ENCODE results near the gene SCN9A.

Gene SCN9A

DNA sequence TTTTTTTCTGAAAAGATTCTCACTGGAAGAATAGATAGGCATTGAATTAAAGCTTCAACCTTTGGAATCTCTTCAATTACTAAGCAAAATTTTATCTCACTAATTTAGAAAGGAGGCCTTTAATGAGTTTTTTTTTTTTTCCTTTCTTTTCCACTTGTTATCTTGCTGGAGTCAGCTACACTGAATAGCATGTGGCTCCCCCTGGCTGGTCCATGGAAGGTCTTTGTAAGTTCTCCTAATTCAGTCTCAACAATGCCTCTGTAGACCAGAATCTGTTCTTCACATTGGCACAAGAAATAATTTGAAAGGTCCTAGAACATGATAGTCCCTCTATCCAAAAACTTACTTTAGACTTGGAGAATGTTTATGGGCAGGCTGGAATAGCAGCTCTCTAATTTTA lies 223.7 kb downstream of the SCN9A start:
- TF ChIP-seq, protein P1, sequence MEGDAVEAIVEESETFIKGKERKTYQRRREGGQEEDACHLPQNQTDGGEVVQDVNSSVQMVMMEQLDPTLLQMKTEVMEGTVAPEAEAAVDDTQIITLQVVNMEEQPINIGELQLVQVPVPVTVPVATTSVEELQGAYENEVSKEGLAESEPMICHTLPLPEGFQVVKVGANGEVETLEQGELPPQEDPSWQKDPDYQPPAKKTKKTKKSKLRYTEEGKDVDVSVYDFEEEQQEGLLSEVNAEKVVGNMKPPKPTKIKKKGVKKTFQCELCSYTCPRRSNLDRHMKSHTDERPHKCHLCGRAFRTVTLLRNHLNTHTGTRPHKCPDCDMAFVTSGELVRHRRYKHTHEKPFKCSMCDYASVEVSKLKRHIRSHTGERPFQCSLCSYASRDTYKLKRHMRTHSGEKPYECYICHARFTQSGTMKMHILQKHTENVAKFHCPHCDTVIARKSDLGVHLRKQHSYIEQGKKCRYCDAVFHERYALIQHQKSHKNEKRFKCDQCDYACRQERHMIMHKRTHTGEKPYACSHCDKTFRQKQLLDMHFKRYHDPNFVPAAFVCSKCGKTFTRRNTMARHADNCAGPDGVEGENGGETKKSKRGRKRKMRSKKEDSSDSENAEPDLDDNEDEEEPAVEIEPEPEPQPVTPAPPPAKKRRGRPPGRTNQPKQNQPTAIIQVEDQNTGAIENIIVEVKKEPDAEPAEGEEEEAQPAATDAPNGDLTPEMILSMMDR (IDR thresholded peaks at IDR 0.05; ENCODE audit: borderline replicate concordance, insufficient read depth, low read depth, low read length), result no peak
- H3K4me3 ChIP-seq (ENCODE audit: low read depth, low read length), result no peak overlapping the region

DNA sequence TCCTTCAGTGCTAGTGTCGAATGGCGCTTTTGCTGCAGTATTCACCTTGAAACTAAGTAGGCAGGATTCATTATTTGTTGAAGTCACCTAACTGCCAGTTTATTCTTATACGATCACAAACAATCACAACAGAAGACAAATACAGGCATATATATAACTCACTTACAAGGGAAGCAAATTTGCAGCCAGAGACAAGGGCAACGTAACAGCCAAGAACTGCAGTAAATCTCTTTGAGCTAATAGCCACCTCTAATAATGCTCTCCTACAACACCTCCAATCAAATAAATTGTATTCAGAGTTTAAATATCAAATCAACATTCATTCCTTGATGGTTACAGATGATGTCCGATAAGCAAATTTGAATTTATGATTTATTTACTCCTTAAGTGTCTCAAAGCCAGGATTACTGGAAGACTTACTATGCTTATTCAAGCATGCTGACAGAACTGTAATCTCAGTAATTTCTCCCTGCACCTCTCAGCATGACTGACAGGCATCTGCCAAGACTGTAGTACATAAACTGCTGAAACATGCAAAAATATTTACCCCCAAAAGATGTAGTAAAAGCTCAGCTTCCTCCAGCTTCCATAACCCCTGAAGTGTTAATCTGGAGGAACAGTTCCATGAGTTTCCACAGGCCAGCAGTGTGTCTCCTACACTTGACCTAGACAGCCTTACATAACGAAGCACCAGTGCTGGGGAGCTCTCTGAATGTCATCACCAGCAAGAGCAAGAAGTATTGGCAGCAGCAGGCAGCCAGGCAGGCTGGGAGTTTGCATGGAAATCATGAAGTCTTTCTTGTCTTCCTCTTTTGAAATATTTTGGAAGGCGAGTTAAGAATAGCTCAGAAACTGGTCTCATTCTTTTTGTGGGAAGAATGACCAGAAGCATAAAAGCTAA lies 227.0 kb downstream of the SCN9A start:
- TF ChIP-seq, protein P1 (IDR thresholded peaks at IDR 0.05; ENCODE audit: borderline replicate concordance, insufficient read depth, low read depth, low read length), result no peak
- no peak overlapping the region for H3K4me3 ChIP-seq (ENCODE audit: low read depth, low read length)

DNA sequence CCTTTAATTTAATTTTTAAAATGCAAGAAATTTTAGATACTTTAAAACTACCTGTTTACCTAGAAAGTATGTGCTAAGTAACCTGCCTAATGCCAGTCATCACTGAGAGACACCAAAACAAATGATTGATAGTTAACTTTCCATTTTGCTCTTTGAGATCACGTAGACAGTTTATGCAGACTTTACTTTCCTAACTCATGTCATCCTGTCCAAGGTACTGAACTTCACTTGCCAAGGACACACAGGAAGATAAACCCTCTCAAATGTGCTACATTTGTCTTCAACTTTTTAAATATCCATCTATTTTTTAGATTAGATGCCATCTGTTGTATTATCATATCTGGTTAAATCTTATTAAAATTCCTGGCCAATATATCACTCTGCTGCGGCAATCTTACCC lies 227.9 kb downstream of the SCN9A start:
- no peak overlapping the region for H3K4me3 ChIP-seq (ENCODE audit: low read depth, low read length)
- TF ChIP-seq, protein P1 (IDR thresholded peaks at IDR 0.05; ENCODE audit: borderline replicate concordance, insufficient read depth, low read depth, low read length), result no peak
